Fibroblast of lung (primary cell): ENCODE measurements around the gene OXER1.

ENCODE experiments used
- EZH2 ChIP-seq: IDR thresholded peaks from 2 replicates; pipeline ENCODE4 v1.5.1; 2012; ENCODE audit warnings: low read length, control low read depth, mild to moderate bottlenecking; ENCODE audit errors: missing control alignments
- TF ChIP-seq, protein P1 (sequence below), 2 donors: IDR thresholded peaks in 1 of 2; conservative IDR thresholded peaks in 1 of 2; 1 replicate in 1 of 2; 2 replicates in 1 of 2; pipeline ENCODE4 v1.5.1; 2011 to 2012; ENCODE audit warnings: low read length in 2 of 2, control low read depth in 1 of 2, inconsistent platforms in 1 of 2, low read depth in 1 of 2, mild to moderate bottlenecking in 1 of 2

DNA sequence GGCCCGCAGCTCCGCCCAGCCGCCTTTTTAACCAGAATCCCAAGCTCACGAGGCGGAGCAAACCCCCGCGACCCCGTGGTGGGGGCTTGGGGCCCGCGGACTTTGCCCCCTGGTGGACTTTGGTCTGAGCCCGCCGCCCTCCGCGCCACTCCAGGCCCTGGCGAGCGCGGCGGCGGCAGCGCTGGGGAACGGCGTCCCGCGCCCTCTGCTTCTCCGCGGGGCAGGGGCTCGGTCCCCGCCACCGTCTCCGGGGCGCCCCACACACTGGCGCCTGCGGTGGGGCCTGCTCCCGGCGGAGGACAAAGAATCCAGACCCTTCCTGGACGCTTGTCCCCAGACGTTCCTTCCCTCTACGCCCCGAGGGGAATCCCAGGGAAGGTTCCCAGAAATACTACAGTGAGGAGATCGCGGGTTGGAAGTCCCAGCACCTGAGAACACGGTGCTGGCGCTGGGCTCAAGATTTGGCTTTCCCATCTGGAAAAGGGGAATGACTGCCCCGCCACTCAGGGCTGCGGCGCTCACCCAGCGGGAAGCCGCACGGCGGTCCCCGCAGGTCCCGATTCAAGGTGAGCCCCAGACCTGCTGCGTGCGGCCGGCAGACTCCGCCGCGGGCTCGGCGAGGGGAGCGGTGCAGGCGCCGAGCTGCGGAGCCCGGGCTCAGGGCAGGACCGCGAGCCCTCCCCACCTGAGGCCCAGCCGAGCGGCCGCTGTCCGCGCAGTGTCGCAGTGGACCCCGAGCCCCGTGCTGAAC is 28.8 kb upstream of the OXER1 start, which contains the start of gene HAAO:
- TF ChIP-seq, protein P1, sequence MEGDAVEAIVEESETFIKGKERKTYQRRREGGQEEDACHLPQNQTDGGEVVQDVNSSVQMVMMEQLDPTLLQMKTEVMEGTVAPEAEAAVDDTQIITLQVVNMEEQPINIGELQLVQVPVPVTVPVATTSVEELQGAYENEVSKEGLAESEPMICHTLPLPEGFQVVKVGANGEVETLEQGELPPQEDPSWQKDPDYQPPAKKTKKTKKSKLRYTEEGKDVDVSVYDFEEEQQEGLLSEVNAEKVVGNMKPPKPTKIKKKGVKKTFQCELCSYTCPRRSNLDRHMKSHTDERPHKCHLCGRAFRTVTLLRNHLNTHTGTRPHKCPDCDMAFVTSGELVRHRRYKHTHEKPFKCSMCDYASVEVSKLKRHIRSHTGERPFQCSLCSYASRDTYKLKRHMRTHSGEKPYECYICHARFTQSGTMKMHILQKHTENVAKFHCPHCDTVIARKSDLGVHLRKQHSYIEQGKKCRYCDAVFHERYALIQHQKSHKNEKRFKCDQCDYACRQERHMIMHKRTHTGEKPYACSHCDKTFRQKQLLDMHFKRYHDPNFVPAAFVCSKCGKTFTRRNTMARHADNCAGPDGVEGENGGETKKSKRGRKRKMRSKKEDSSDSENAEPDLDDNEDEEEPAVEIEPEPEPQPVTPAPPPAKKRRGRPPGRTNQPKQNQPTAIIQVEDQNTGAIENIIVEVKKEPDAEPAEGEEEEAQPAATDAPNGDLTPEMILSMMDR (conservative IDR thresholded peaks at IDR 0.05 in 1 of 2, IDR thresholded peaks at IDR 0.05 in 1 of 2; ENCODE audit: low read depth in 1 of 2, low read length in 2 of 2), result peak in 1 of 2 donors; percentile 5
- peak; percentile 92 for TF ChIP-seq EZH2
